Measurements from ENCODE around the gene ATAD3B.

- TF ChIP-seq BCLAF1 (IDR thresholded peaks at IDR 0.05): no peak
- TF ChIP-seq ATF7 (IDR thresholded peaks at IDR 0.05; ENCODE audit: low read depth): no peak
- TF ChIP-seq CTCF (IDR thresholded peaks at IDR 0.05 in 2 of 3, conservative IDR thresholded peaks at IDR 0.05 in 1 of 3; ENCODE audit: control insufficient read depth in 2 of 3, extremely low read depth in 1 of 3, insufficient read depth in 1 of 3, low read depth in 3 of 3, low read length in 3 of 3): no peak
Observed at GRCh38 chr1:1491601-1492000, 20.0 kb downstream of the ATAD3B start.
